Hematopoietic multipotent progenitor cell treated with erythropoietin and hydrocortisone succinate and interleukin-3 and kit ligand, for 15 days (in vitro differentiated cells): ENCODE results near the gene MLF2.

Experiments used
- DNase-seq: peaks from one replicate; pipeline ENCODE4 v3.0.0-alpha.2; 2015; ENCODE audit warnings: low spot score

MLF2 gene

GRCh38 chr12:6778217-6778573, 25.3 kb upstream of the MLF2 start:
- DNase-seq: no peak

GRCh38 chr12:6777386-6777785, 24.4 kb upstream of the MLF2 start:
- no peak for DNase-seq

- no peak for DNase-seq
Measured at GRCh38 chr12:6775185-6776174, 22.5 kb upstream of the MLF2 start.

- DNase-seq: no peak
Measured at GRCh38 chr12:6774499-6775062, 21.6 kb upstream of the MLF2 start.

- no peak for DNase-seq
Measured at GRCh38 chr12:6773590-6774351, 20.8 kb upstream of the MLF2 start.

GRCh38 chr12:6772726-6773589, 20.0 kb upstream of the MLF2 start:
- no peak for DNase-seq

GRCh38 chr12:6772331-6772695, 19.4 kb upstream of the MLF2 start, which contains the start of gene LAG3:
Gene LAG3, plus strand, starts transcription at chr12:6772520. Its CDS starts 333 bp downstream, at chr12:6772853.
- no peak for DNase-seq

- DNase-seq: no peak
Measured at GRCh38 chr12:6771509-6772330, 18.8 kb upstream of the MLF2 start.

GRCh38 chr12:6771091-6771495, 18.2 kb upstream of the MLF2 start:
- DNase-seq: no peak

GRCh38 chr12:6770600-6770999, 17.7 kb upstream of the MLF2 start:
- no peak for DNase-seq

GRCh38 chr12:6770094-6770493, 17.2 kb upstream of the MLF2 start:
- no peak for DNase-seq

GRCh38 chr12:6769666-6770065, 16.7 kb upstream of the MLF2 start:
- DNase-seq: peak; percentile 50

GRCh38 chr12:6768990-6769389, 16.0 kb upstream of the MLF2 start:
- DNase-seq: peak; percentile 50

GRCh38 chr12:6768437-6768914, 15.5 kb upstream of the MLF2 start:
- DNase-seq: no peak

GRCh38 chr12:6767353-6768319, 14.7 kb upstream of the MLF2 start:
- DNase-seq: no peak

GRCh38 chr12:6766651-6767349, 13.9 kb upstream of the MLF2 start:
- DNase-seq: peak; percentile 69

- peak; percentile 29 for DNase-seq
Measured at GRCh38 chr12:6765634-6766581, 13.0 kb upstream of the MLF2 start, which contains the start of gene PTMS. Gene PTMS, plus strand, starts transcription at chr12:6766363. Its CDS starts 343 bp downstream, at chr12:6766706.
